ENCODE measurements around the gene MRPS23. TPM values are rescaled to one million over a fixed set of nuclear protein-coding genes. Genes with fewer than 3 reads are reported as not detected.

Gene MRPS23
- total and polyA plus RNA-seq, 12 donors: 9.9 to 132 (median 75.5) TPM

GRCh38 chr17:57868910-57869616 lies 19.2 kb upstream of the MRPS23 start:
- TF ChIP-seq CTCF (IDR thresholded peaks at IDR 0.05): no peak

DNA sequence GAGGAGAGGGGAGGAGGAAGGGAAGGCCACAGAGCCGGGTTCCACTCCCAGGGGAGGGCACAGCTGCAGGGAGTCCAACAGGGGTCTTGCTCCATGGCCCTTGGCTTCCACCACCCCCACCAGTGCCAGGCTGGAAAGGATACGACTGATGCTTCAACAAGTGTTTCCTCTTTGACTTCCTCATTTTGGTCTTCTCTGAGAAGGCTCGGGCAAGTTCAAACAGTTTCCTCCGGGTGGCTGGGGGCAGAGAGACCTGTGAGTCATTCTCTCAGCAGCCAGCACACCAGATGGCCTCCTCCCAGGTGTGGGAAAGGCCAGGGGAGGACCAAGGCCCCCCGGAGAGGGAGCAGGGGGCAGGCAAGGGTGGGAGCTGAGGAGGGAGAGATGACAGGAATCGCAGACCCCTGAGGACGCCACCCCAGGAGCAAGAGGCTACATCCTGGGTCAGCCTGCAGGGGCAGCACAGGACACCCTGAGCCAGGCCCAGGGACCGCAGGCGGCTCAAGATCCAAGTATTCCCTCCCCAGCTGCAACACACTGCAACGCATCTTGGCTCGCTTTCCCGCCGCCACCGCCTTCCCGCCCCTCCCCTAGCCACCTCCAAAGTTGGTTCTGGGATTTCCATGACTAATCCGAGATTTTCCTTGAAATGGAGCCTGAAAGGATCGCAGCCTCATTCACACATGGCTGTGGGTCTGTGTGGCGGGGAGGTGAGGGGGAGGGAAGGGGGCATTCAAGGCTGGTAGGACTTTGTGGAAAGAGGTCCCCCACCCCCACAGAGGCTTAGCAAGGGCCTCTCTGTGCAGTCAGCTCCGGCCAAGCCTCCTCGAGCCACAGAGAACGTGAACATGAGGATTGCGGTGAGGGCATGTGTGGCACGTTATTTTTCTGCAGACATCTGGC lies 18.4 kb upstream of the MRPS23 start:
- DNase-seq: peak; percentile 73 to 79
- intact Hi-C loops (cut with DNase I): loop anchor here in 3 of 10 donors (5.0 to 10.0 kb wide), 2 partner anchors 124 to 217 kb away; partner anchors contain the start of gene DYNLL2 (in 2 of the 3)
- Histone ChIP-seq H3K36me3 (peaks cover 0 to 87% (median 33%) of the 10 kb centered on the region in 9 donors), H3K27ac (peak overlapping the region; percentile 28 to 83 (median 71)), H3K4me3 (no peak overlapping the region), H3K27me3 (no peaks in the 10 kb centered on the region), H3K9me3 (no peaks in the 10 kb centered on the region), H3K4me1 (peaks cover 15 to 50% (median 36%) of the 10 kb centered on the region in 9 donors)
- WGBS, 2 donors: 36 to 51% methylated on average over 23 of the region's 23 CpGs
- peak; percentile 67 to 89 (median 84) for ATAC-seq
- TF ChIP-seq CTCF (IDR thresholded peaks at IDR 0.05): peak in 8 of 9 donors; percentile 24 to 58 (median 42)

More at GRCh38 chr17:57868910-57869616, 19.2 kb upstream of the MRPS23 start:
- ATAC-seq (no peak), DNase-seq (peak in 1 of 2 donors; percentile 13)
- Histone ChIP-seq H3K4me1 (peaks cover 23 to 58% (median 44%) of the 10 kb centered on the region in 9 donors), H3K27me3 (no peaks in the 10 kb centered on the region), H3K36me3 (peaks cover 0 to 91% (median 37%) of the 10 kb centered on the region in 9 donors), H3K27ac (peak overlapping the region in 8 of 10 donors; percentile 28 to 83 (median 73)), H3K4me3 (no peak overlapping the region), H3K9me3 (no peaks in the 10 kb centered on the region)
- WGBS, 2 donors: 87% methylated on average over 13 of the region's 13 CpGs
- intact Hi-C loops (cut with DNase I): loop anchor here in 3 of 10 donors (5.0 to 10.0 kb wide), 2 partner anchors 123 to 216 kb away; partner anchors contain the start of gene DYNLL2 (in 2 of the 3)

GRCh38 chr17:57867126-57867525 lies 17.3 kb upstream of the MRPS23 start:
- intact Hi-C loops (cut with DNase I): loop anchor here in 3 of 10 donors (5.0 to 10.0 kb wide), 2 partner anchors 125 to 218 kb away; partner anchors contain the start of gene DYNLL2 (in 2 of the 3)
- Histone ChIP-seq H3K27ac (peak overlapping the region in 6 of 10 donors; percentile 70 to 83 (median 76)), H3K36me3 (peaks cover 0 to 86% (median 25%) of the 10 kb centered on the region in 9 donors), H3K4me3 (no peak overlapping the region), H3K4me1 (peaks cover 15 to 50% (median 32%) of the 10 kb centered on the region in 9 donors), H3K9me3 (no peaks in the 10 kb centered on the region), H3K27me3 (no peaks in the 10 kb centered on the region)
- WGBS, 2 donors: 95 to 96% methylated on average over 10 of the region's 10 CpGs
- no peak for DNase-seq
- TF ChIP-seq CTCF (IDR thresholded peaks at IDR 0.05): no peak
- no peak for ATAC-seq

DNA sequence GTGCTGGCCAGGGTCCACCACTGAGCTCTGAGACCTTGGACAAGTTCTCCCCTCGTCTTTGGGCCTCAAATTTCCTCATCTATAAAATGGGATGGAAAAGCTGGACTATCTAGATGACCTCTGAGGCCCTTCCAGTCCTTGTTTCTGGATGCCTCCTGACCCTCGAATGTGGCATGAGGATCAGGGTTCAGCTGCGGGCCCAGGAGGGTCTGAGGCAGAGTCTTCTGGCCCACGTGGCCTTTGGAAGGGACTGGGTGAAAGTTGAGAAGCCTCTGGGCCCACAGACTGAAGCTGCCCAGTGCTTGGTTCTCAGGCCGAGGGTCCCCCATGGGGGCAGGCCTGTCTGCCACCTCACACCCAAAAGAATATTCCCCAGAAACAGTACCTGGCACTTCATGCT lies 16.9 kb upstream of the MRPS23 start:
- H3K4me3 ChIP-seq: no peak overlapping the region
- H3K27ac ChIP-seq: peak overlapping the region in 2 of 10 donors; percentile 74 to 82
- intact Hi-C loops (cut with DNase I): loop anchor here in 3 of 10 donors (5.0 to 10.0 kb wide), 2 partner anchors 126 to 218 kb away; partner anchors contain the start of gene DYNLL2 (in 2 of the 3)
- H3K4me1 ChIP-seq: peaks cover 18 to 53% (median 32%) of the 10 kb centered on the region in 9 donors
- H3K9me3 ChIP-seq: no peaks in the 10 kb centered on the region
- peaks cover 0 to 81% (median 22%) of the 10 kb centered on the region in 9 donors for H3K36me3 ChIP-seq
- no peak for DNase-seq
- 94 to 95% methylated on average over 5 of the region's 5 CpGs for WGBS, 2 donors
- no peak for ATAC-seq
- no peaks in the 10 kb centered on the region for H3K27me3 ChIP-seq
- no peak for TF ChIP-seq CTCF (IDR thresholded peaks at IDR 0.05)

Measured in heart right ventricle (tissue), 16 donors.